Measurements from ENCODE around the gene UBE2M.
"Not testable (repeated sequence)": the region's sequence is repeated elsewhere in the genome, so short reads cannot be mapped to it uniquely, and the experiment has no call there.

Gene UBE2M

DNA sequence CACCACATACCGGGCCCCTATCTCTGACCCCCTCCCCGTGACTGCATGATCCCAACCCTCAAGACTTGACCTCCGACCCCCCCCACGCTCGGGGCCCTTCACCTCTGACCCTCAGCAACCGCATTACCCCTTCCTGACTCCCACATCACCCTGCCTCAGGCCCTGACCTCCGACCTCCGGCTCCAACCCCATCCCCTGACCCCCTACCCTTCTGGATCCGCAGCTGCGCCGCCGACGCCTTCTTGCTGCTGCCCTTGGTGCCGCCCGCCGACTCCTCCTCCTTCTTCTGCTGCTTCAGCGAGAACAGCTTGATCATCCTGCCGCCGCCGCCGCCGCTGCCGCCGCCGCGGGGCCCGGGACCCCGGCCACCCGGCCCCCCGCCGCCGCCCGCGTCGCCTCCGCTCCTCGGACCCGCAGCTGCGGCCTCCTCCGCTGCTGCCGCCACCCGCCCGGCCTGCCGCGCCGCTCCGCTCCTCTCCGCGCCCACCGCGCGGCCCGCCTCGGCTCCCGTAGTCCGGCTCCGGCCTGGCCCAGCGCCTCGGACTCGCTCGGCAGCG lies at the start of gene UBE2M:
TSS of gene UBE2M (minus strand) at position 546 of the 557 bp plus-strand sequence. CDS start at position 316, 230 bp downstream.
- no peak for DNase-seq (ENCODE audit: low spot score)

DNA sequence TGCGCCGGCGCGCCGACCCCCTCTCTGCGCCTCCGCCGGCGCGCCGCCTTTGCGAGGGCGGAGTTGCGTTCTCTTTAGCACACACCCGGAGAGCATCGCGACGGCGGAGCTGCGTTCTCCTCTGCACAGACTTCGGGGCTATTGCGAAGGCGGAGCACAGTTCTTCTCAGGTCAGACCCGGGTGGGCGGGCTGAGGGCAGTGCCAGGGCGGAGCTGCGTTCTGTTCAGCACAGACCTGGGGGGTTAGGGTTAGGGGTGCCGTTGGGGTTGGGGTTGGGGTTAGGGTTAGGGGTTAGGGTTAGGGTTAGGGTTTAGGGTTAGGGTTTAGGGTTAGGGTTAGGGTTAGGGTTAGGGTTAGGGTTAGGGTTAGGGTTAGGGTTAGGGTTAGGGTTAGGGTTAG lies 48.8 kb upstream of the UBE2M start:
- not testable (repeated sequence) for DNase-seq (ENCODE audit: low spot score)

DNA sequence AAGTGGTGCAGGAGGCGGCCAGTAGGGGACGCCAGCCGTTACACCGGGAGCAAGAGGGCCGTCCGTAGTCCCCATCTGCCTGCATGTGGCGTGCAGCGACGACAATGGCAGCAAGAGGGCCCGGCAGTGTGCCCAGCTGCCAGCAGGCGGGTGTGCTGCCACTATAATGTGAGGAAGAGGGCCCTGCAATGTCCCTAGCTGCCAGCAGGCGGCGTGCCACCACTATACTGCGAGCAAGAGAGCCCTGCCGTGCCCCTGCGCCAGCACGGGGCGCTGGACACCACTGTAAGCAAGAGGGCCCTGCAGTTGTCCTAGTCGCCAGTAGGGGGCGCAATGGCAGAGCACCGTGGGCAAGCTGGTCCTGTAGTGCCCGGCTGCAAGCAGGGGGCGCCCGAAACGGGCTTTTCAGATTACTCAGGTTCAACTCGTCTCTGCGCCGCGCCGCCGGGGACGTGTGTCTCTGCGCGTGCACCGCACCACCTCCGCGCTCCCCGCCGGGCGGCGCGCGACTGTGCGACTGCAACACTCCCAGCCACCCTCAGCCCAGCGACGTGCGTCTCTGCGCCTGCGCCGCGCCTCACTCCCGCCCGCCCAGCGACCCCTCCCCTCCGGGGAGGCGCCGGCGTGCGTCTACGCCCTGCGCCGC lies 48.0 kb upstream of the UBE2M start:
- not testable (repeated sequence) for DNase-seq (ENCODE audit: low spot score)

- no peak for DNase-seq (ENCODE audit: low spot score)
Observed at GRCh38 chr19:58586133-58586765, 27.8 kb upstream of the UBE2M start.

DNA sequence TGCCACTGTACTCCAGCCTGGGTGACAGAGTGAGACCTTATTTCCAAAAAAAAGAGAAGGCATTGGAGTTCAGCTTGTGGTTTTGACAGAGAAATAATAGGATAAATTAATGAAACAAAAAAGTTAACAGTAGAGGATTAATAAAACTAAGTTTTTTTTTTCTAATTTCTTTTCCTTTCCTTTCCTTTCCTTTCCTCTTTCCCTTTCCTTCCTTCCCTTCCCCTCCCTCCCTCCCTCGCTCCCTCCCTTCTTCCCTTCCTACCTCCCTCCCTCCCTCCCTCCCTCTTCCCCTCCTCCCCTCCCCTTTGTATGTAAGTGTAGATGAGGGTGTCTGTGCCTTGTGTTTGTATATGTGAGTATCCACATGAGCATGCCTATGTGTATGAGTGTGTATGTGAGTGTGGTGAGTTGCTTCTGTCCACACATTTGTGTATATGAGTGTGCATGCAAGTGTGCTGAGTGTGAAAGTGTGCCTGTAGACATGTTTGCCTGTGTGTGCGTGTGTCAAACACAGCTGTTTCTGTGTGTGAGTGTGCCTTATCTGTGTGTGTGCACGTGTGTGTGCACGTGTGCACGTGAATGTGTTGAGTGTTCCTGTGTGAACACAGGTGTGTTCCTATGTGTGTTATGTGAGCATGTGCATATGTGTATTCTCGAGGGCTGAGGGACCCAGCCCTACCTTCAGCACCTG lies 27.2 kb upstream of the UBE2M start:
- DNase-seq (ENCODE audit: low spot score), result no peak

GRCh38 chr19:58584498-58585441 lies 26.4 kb upstream of the UBE2M start:
- no peak for DNase-seq (ENCODE audit: low spot score)

GRCh38 chr19:58582985-58583384 lies 24.6 kb upstream of the UBE2M start:
- no peak for DNase-seq (ENCODE audit: low spot score)

GRCh38 chr19:58581227-58582141 lies 23.1 kb upstream of the UBE2M start:
- DNase-seq (ENCODE audit: low spot score), result peak; percentile 75

GRCh38 chr19:58579473-58580142 lies 21.2 kb upstream of the UBE2M start:
- DNase-seq (ENCODE audit: low spot score), result no peak

DNA sequence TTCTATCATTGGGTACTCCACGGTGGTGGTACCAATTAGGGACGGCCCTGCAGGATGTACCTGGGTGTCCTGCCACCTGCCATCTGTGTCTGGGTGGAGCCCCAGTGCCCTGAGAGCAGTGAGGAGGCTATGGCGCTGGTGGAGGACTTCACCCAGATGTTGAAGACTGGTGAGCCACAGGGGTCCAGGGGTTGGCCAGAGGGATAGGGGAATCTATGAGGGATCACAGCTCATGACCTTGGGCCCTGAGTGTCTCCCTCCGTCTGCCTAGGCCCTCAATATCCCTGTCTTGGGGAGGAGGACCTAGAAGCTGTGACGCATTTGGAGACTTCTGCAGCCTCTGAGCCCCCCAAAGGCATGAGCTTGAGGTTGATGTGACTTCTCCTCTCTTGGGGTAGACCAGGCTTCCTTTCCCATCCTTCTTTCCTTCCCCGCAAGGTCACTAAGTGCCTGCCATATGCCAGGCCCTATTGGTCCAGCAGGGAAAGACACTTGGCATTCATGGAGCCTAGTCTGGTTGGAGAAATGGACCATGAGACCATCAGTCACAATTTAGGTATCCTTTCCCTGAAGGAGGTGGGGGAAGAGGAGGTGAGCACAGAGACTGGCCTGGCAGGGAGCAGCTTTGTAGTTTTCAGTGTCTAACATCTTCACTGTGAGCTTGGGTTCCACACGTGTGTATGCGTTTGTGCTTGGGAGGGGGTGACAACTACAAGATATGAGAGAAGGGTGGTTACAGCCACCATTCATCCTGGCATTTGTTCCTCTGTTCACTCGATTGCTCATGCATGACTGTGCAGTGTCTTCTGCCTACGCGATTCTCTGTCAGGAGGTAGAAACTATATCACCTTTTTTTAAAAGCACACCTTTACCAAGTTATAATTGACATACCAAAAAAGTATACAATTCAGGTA lies 19.9 kb upstream of the UBE2M start:
- DNase-seq (ENCODE audit: low spot score), result no peak

GRCh38 chr19:58577581-58577980 lies 19.2 kb upstream of the UBE2M start:
- not testable (repeated sequence) for DNase-seq (ENCODE audit: low spot score)

DNA sequence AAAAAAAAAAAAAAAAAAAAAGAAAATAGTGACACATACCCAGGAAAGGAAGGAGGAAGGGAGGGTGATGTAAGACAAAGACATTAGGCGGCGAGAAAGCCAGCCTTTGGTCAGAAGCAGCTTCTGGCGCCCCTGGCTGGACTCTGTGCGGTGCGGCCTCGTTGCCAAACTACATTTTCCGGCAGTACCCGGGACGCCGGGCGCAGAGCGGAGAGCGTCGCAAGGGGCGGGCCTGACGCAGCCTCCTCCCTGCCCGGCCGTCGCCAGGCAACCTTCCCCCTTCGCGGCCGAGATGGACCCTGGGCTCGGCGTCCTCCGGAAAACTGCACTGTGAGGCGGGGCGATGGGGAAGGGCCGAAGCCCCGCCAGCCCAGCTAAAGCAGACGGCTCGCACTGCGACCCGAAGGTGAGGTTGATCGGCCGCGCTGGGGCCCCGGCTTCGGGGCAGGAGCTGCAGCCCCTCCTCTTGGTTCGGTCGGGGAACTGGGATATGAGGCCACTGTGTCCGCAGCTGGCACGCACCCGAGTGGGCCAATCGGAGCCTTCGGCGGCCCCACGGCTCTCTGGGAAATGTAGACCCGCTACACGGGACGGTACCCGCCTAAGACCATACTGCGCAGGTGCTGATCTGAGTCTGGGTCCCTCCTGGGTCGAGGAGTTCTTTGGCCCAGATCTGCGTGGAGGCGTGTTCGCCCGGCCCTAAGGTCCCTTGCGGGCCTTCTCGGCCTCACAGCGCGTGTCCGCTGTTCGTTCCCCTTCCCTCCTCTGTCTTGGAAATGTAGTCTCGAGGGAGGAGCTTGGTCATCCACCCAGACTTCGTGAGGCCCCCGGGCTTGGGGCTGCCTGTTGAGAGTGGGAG lies 17.0 kb upstream of the UBE2M start:
- peak; percentile 88 for DNase-seq (ENCODE audit: low spot score)

- no peak for DNase-seq (ENCODE audit: low spot score)
Observed at GRCh38 chr19:58573658-58574164, 15.3 kb upstream of the UBE2M start.

- peak; percentile 99 for DNase-seq (ENCODE audit: low spot score)
Observed at GRCh38 chr19:58572818-58573657, 14.6 kb upstream of the UBE2M start, which contains the start of gene MZF1. Gene MZF1 (minus strand): TSS chr19:58573335. CDS start chr19:58571389, 1,946 bp downstream.

- DNase-seq (ENCODE audit: low spot score), result no peak
Observed at GRCh38 chr19:58572026-58572817, 13.8 kb upstream of the UBE2M start.

DNA sequence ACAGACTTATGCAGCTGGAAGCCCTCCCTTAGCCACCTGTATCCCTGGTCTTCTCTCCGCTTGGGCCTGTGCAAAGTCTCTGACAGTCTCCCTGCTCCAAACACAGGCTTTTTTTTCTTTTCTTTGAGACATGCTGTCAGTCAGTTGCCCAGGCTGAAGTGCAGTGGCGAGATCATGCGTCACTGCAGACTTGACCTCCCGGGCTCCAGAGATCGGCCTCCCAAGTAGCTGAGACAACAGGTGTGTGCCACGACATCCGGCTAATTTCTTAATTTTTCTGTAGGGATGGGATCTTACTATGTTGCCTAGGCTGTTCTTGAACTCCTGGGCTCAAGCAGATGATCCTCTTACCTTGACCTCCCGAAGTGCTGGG lies 13.2 kb upstream of the UBE2M start:
- no peak for DNase-seq (ENCODE audit: low spot score)
